RWPE1 (cell line): ENCODE measurements around the gene TNRC6C.

Source experiments
- CTCF ChIA-PET: fragments of 350-600 bp; sonication (Branson Sonifier 250); formaldehyde crosslinking; extraction: SDS; loops from one replicate; lab custom pipeline; 2021; lab: Yijun Ruan, JAX
- POLR2A ChIA-PET: fragments of 400-600 bp; formaldehyde crosslinking; extraction: SDS; loops from one replicate; lab custom pipeline; 2020; ENCODE audit warnings: antibody characterized with exemption; ENCODE audit not compliant: low non-redundant PET; lab: Yijun Ruan, JAX
- DNase-seq: peaks from one replicate; pipeline ENCODE4 v3.0.0; 2012; ENCODE audit warnings: low spot score
- H3K27ac ChIP-seq: fragments of 450-650 bp; 2 replicates; pipeline ENCODE4 v1.5.1; 2017
- CTCF ChIP-seq: fragments of 450-650 bp; conservative IDR thresholded peaks from 2 replicates; pipeline ENCODE4 v1.5.1; 2017; ENCODE audit warnings: low read depth, mild to moderate bottlenecking

The TNRC6C gene

GRCh38 chr17:78108726-78109488 lies 150.4 kb downstream of the TNRC6C start:
- ChIA-PET CTCF (interaction anchor here (0.6 kb wide), 1 partner anchor 269 kb away, joined by 3 read pairs; the partner anchor contains the start of gene PGS1), POLR2A (no interaction called here)
- H3K27ac ChIP-seq: no peak overlapping the region
- no peak for DNase-seq
- TF ChIP-seq CTCF: no peak

DNA sequence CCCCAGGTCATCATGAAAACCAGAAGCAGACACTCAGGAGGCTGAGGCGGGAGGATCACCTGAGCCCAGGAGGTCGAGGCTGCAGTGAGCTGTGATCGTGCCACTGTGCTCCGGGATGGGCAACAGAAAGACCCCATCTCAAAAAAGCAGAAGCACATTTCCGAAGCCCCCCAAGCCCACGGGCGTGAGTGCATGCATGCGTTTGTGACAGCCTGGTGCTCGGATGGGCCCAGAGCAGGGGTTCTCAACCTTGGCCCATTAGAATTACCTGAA lies 150.9 kb downstream of the TNRC6C start:
- no peak for DNase-seq
- H3K27ac ChIP-seq: no peak overlapping the region
- ChIA-PET POLR2A (no interaction called here), CTCF (interaction anchor here (0.6 kb wide), 1 partner anchor 269 kb away, joined by 3 read pairs; the partner anchor contains the start of gene PGS1)
- TF ChIP-seq CTCF: no peak

DNA sequence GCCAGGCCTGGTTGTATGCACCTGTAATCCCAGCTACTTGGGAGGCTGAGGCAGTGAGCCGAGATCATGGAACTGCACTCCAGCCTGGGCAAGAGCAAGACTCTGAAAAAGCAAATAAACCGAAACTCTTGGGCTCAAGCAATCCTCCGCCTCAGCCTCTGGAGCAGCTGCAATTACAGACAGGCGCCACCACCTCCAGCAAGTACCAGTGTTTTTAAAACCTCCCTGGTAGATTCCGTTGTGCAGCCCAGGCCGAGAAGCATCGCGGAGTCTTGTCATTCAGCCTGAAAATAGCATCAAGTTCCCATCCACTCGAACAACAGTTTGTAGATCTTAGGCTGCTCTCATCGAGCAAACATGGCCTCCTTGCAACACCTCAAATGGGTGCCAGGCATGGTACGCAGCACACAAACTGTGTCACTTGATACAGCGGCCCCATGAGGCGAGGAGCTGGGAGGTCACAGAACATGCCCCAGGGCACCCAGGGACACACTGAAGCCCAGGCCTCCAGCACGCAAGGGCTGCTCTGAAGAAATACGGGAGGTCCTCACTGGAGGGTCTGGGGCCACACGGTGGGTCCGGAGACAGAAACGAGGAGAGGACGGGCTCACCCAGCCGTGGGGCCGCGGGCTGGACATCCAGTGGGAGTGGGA lies 152.0 kb downstream of the TNRC6C start:
- TF ChIP-seq CTCF: no peak
- DNase-seq: no peak
- POLR2A ChIA-PET: no interaction called here
- no peak overlapping the region for H3K27ac ChIP-seq
- CTCF ChIA-PET: interaction anchor here (0.6 to 1.0 kb wide), 3 partner anchors 11 to 104 kb away, joined by 4 to 5 read pairs (median 4); partner anchors contain the start of gene BIRC5

DNA sequence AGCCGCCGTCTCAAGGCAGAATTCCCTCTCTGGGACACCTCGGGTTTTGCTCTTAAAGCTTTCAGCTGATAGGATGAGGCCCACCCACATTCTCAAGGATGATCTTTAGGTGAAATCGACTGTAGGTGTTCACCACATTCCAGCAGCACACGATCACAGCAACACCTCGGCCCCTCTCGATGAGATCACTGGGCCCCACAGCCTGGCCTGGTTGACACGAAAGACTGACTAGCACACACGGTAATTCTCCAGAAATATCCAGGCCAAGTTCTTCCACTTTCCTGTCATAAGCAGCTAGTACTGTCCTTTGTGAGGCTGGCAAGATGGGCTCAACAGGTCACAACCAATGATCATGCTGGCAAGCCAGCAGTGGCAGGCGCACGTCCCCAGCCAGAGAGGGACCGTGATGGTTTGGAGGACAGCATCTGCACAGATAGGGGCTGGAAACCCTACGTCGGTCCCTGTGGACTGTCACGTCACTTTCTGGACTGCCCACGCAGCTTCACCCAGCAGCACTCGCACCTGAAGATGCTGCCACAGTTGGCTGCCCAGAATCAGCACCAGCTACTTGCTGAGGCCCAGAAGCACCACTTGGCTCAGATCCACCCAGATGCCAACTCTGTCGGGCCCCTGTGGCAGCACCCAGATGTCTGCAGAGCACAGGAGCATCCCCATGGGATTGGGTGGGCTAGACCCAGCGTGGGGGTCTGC lies 152.7 kb downstream of the TNRC6C start:
- no peak overlapping the region for H3K27ac ChIP-seq
- CTCF ChIA-PET: interaction anchor here (0.6 to 1.0 kb wide), 5 partner anchors 17 to 103 kb away, joined by 3 to 5 read pairs (median 4); partner anchors contain the start of gene BIRC5
- no peak for TF ChIP-seq CTCF
- no peak for DNase-seq
- POLR2A ChIA-PET: no interaction called here

DNA sequence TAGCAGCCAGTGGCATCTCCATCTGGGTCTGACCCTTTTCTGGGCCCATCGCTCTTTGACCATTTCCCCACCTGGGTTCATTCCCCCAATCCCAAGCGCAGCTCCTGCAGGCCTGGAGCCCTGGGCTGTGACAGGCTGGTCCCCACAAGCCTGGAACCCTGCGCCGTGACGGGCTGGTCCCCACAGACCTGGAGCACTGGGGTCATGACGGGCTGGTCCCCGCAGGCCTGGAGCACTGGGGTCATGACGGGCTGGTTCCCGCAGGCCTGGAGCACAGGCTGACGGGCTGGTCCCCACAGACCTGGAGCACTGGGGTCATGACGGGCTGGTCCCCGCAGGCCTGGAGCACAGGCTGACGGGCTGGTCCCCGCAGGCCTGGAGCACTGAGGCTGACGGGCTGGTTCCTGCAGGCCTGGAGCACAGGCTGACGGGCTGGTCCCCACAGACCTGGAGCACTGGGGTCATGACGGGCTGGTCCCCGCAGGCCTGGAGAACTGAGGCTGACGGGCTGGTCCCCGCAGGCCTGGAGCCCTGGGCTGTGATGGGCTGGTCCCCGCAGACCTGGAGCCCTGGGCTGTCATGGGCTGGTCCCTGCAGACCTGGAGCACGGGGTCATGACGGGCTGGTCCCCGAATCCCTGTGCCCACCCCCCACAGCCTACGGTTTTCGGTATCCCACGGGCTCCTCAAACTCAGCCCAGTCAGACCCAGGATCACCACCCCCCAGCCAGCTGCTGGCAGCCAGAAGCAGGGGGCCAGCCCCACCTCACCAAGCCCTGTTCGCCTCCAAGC lies 153.4 kb downstream of the TNRC6C start:
- no peak for TF ChIP-seq CTCF
- no peak overlapping the region for H3K27ac ChIP-seq
- ChIA-PET POLR2A (no interaction called here), CTCF (interaction anchor here (0.5 to 1.6 kb wide), 13 partner anchors 12 to 1338 kb away, joined by 3 to 9 read pairs (median 5); no protein-coding TSS in a partner anchor)
- DNase-seq: no peak
